LNCAP (cell line): Measurements from ENCODE around the gene CBARP.

Source experiments
- TF ChIP-seq, protein P1 (sequence below): fragments of 450-650 bp; IDR thresholded peaks from 2 replicates; pipeline ENCODE4 v1.5.1; 2017; ENCODE audit warnings: mild to moderate bottlenecking

Gene CBARP

DNA sequence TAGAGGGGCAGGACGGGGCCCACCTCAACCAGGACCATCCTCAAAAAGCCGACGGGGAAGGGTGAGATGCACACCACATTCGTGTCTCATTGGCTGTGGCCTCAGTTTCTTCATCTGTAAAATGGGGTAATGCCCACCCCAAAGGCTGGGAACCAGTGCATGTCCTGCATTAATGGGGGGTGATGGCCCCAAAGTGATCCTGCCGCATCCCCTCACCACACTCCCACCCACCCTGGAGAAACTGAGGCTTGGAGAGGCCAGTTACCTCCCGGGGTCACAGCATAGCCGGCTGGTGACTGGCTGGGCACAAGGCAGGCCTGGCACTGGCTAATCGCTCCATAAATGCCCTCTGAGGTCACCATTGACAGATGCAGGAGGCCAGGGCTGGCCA is 9.9 kb upstream of the CBARP start:
- TF ChIP-seq, protein P1, sequence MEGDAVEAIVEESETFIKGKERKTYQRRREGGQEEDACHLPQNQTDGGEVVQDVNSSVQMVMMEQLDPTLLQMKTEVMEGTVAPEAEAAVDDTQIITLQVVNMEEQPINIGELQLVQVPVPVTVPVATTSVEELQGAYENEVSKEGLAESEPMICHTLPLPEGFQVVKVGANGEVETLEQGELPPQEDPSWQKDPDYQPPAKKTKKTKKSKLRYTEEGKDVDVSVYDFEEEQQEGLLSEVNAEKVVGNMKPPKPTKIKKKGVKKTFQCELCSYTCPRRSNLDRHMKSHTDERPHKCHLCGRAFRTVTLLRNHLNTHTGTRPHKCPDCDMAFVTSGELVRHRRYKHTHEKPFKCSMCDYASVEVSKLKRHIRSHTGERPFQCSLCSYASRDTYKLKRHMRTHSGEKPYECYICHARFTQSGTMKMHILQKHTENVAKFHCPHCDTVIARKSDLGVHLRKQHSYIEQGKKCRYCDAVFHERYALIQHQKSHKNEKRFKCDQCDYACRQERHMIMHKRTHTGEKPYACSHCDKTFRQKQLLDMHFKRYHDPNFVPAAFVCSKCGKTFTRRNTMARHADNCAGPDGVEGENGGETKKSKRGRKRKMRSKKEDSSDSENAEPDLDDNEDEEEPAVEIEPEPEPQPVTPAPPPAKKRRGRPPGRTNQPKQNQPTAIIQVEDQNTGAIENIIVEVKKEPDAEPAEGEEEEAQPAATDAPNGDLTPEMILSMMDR = no peak

GRCh38 chr19:1245494-1246264 is 7.9 kb upstream of the CBARP start:
- TF ChIP-seq, protein P1 = no peak

DNA sequence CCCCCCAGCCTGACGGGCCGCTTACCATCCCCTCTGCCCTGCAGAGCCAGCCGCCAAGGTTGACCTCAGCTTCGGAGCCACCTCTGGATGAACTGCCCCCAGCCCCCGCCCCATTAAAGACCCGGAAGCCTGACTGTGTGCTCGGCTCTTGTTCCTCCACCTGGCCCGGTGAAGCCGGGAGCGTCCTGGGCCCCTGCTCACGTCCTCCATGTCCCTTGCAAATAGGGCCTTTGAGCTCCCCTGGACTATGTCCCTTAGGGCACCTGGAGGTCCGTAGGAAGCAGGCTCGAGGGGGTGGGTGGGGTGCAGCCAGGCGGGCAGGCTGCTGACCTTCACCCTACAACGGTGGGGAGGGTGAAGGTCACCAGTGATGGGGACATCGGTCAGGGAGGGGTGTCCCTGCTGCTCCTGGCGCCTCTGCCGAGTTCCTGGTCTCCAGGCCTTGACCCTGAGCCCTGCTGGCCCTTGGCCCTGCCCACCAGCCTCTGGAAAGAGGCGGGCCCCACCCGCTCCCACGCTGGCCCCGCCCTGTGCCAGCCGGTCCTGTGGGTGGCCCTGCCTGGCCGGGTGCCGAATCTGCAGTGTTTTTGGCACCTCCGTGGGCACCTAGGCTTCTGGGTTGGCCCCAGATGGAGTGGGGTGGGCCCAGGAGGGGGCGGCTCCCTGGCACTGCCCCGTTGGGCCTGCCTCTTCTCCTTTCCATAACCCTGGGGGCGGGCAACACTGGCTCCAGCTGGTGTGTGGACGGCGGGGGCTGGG is 7.1 kb upstream of the CBARP start:
- TF ChIP-seq, protein P1 = no peak

DNA sequence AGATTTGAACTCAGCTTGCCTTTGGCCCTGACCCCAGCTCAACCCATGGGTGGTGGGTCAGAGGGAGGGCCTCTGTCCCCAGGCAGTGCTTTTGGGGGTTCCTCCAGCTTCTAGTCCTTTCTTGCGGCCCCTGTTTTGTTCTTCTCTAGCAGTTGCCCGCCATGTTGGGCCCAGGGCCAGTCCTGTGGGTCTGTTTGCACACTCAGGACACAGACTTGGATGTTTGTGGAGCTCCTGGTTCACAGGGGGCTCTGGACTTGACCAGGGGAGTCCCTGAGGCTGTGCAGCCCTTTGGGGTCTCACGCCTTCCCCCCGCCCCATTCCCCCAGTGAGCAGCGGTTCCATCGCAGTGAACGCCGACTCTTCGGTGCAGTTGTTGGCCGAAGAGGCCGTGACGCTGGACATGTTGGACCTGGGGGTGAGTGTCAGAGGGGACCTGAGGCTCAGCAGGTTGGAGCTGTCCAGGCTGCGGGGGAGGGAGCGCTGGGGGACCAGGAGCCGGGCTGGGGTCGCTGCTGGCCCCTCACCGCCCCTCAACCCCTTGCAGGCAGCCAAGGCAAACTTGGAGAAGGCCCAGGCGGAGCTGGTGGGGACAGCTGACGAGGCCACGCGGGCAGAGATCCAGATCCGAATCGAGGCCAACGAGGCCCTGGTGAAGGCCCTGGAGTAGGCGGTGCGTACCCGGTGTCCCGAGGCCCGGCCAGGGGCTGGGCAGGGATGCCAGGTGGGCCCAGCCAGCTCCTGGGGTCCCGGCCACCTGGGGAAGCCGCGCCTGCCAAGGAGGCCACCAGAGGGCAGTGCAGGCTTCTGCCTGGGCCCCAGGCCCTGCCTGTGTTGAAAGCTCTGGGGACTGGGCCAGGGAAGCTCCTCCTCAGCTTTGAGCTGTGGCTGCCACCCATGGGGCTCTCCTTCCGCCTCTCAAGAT is 6.2 kb upstream of the CBARP start:
- TF ChIP-seq, protein P1 = peak; percentile 97

DNA sequence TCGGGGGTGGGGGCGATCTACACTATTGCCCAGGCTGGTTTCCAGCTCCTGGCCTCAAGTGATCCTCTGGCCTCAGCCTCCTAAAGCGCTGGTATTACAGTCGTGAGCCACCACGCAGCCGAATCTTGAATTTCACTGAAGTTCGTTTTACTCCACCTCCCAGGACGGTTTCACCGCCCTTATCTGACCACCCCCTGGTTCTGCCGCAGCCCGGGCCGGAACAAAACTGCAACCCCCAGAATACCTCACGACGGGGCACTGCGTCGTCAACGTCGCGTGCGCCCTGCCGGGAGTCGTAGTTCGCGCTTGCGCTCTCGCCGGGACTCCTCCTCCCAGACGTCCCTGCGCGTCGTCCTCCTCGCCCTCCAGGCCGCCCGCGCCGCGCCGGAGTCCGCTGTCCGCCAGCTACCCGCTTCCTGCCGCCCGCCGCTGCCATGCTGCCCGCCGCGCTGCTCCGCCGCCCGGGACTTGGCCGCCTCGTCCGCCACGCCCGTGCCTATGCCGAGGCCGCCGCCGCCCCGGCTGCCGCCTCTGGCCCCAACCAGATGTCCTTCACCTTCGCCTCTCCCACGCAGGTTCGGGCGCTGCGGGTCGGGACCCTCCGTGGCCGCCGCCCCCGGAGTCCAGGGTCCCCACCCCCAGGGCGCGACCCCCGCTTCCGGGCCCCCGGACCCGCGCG is 3.8 kb upstream of the CBARP start, which contains the start of gene ATP5F1D:
TSS of gene ATP5F1D (plus strand) at position 335 of the 679 bp plus-strand sequence. CDS start at position 435, 100 bp downstream.
- TF ChIP-seq, protein P1 = no peak

- TF ChIP-seq, protein P1 = no peak
These were observed 3.1 kb upstream of the CBARP start for GRCh38 chr19:1240925-1241324.
